Measurements from ENCODE around the gene NXNL1. TPM values are rescaled to one million over a fixed set of nuclear protein-coding genes. Genes with fewer than 3 reads are reported as not detected.

Gene NXNL1
- total and polyA plus RNA-seq, 2 donors (not counting 3 experiments of a cell fraction or from before 2014, with no cell fraction given), result not detected

- intact Hi-C loops (cut with micrococcal nuclease) (no loop called here), dilution Hi-C loops (cut with MboI; ENCODE audit: extremely low pct_ligation_motif_present, low sequenced_read_pairs) (no loop called here)
- POLR2A ChIA-PET, result no interaction called here
These were observed 38.8 kb downstream of the NXNL1 start for GRCh38 chr19:17421942-17422341.

GRCh38 chr19:17420475-17420924, 40.2 kb downstream of the NXNL1 start:
- Histone ChIP-seq H3K4me3 (replicated peaks in 1 of 3; ENCODE audit: insufficient read depth in 1 of 3, low read depth in 1 of 3, low read length in 3 of 3) (peak overlapping the region; percentile 66 to 79 (median 68)), H3K27ac (ENCODE audit: insufficient read depth, low read depth, low read length) (no peak overlapping the region), H3K4me1 (ENCODE audit: control insufficient read depth, extremely low read depth, insufficient read depth, low read length) (peaks cover 14% of the 10 kb centered on the region), H3K4me2 (ENCODE audit: insufficient read depth, low read length) (peak overlapping the region; percentile 36), H3K9me3 (replicated peaks; ENCODE audit: control insufficient read depth, insufficient read depth, low read length) (no peaks in the 10 kb centered on the region), H3K79me2 (ENCODE audit: control insufficient read depth, insufficient read depth, low read length) (no peaks in the 10 kb centered on the region), H3K36me3 (ENCODE audit: control insufficient read depth in 2 of 2, extremely low read depth in 1 of 2, insufficient read depth in 2 of 2, low read length in 2 of 2) (no peaks in the 10 kb centered on the region), H2AFZ (ENCODE audit: low read depth, low read length) (peak overlapping the region; percentile 81), H3K9me1 (replicated peaks; ENCODE audit: control insufficient read depth, extremely low read depth, insufficient read depth, low read length) (no peaks in the 10 kb centered on the region), H4K20me1 (replicated peaks; ENCODE audit: control insufficient read depth, extremely low read depth, insufficient read depth, low read length) (no peaks in the 10 kb centered on the region), H3K9ac (replicated peaks; ENCODE audit: extremely low read depth, insufficient read depth, low read length) (no peak overlapping the region), H3K27me3 (ENCODE audit: control insufficient read depth in 2 of 2, insufficient read depth in 2 of 2, low read length in 2 of 2) (no peaks in the 10 kb centered on the region)
- FAIRE-seq (peak; percentile 73), DNase-seq (ENCODE audit: low read depth, low spot score) (peak; percentile 67)
- intact Hi-C loops (cut with micrococcal nuclease) (loop anchor here (1.0 kb wide), 1 partner anchor 25 kb away; no protein-coding TSS in a partner anchor), dilution Hi-C loops (cut with MboI; ENCODE audit: extremely low pct_ligation_motif_present, low sequenced_read_pairs) (no loop called here)
- POLR2A ChIA-PET, result no interaction called here
- TF ChIP-seq POLR2AphosphoS5 (IDR thresholded peaks at IDR 0.05; ENCODE audit: insufficient read depth, low read depth, low read length), result no peak
- TF ChIP-seq CTCF (IDR thresholded peaks at IDR 0.05; ENCODE audit: extremely low read depth in 1 of 2, insufficient read depth in 1 of 2, low read depth in 1 of 2, low read length in 2 of 2), result peak; percentile 8 to 39
- TF ChIP-seq POLR2A (IDR thresholded peaks at IDR 0.05; ENCODE audit: low read depth, low read length), result peak; percentile 13
- TF ChIP-seq MYC (IDR thresholded peaks at IDR 0.05; ENCODE audit: low read depth, low read length), result no peak
- TSS peak; percentile 11 for BruUV-seq (replicated peaks)
- CTCF ChIA-PET, result interaction anchor here (1.0 to 1.5 kb wide), 3 partner anchors 15 to 26 kb away, joined by 3 to 12 read pairs (median 5); partner anchors contain the start of genes BST2 and CCDC194

More at GRCh38 chr19:17421942-17422341, 38.8 kb downstream of the NXNL1 start:
- Histone ChIP-seq H3K4me1 (ENCODE audit: control insufficient read depth, extremely low read depth, insufficient read depth, low read length) (peaks cover 14% of the 10 kb centered on the region), H2AFZ (ENCODE audit: low read depth, low read length) (no peak overlapping the region), H3K27ac (ENCODE audit: insufficient read depth, low read depth, low read length) (no peak overlapping the region), H3K4me3 (replicated peaks in 1 of 3; ENCODE audit: insufficient read depth in 1 of 3, low read depth in 1 of 3, low read length in 3 of 3) (no peak overlapping the region), H3K9me3 (replicated peaks; ENCODE audit: control insufficient read depth, insufficient read depth, low read length) (no peaks in the 10 kb centered on the region), H3K27me3 (ENCODE audit: control insufficient read depth in 2 of 2, insufficient read depth in 2 of 2, low read length in 2 of 2) (no peaks in the 10 kb centered on the region), H3K79me2 (ENCODE audit: control insufficient read depth, insufficient read depth, low read length) (no peaks in the 10 kb centered on the region), H3K9me1 (replicated peaks; ENCODE audit: control insufficient read depth, extremely low read depth, insufficient read depth, low read length) (no peaks in the 10 kb centered on the region), H3K4me2 (ENCODE audit: insufficient read depth, low read length) (no peak overlapping the region), H3K36me3 (ENCODE audit: control insufficient read depth in 2 of 2, extremely low read depth in 1 of 2, insufficient read depth in 2 of 2, low read length in 2 of 2) (no peaks in the 10 kb centered on the region), H4K20me1 (replicated peaks; ENCODE audit: control insufficient read depth, extremely low read depth, insufficient read depth, low read length) (no peaks in the 10 kb centered on the region), H3K9ac (replicated peaks; ENCODE audit: extremely low read depth, insufficient read depth, low read length) (no peak overlapping the region)
- no peak for FAIRE-seq
- TF ChIP-seq MAX (IDR thresholded peaks at IDR 0.05; ENCODE audit: insufficient read depth, insufficient read length), result no peak
- no peak for TF ChIP-seq MYC (IDR thresholded peaks at IDR 0.05; ENCODE audit: low read depth, low read length)
- TF ChIP-seq POLR2A (IDR thresholded peaks at IDR 0.05; ENCODE audit: low read depth, low read length), result no peak
- TF ChIP-seq FOS (IDR thresholded peaks at IDR 0.05; ENCODE audit: borderline replicate concordance, insufficient read depth, low read length), result no peak
- no peak for DNase-seq (ENCODE audit: low read depth, low spot score)
- CTCF ChIA-PET, result no interaction called here
- BruUV-seq (replicated peaks), result no TSS peak
